NCI-H1417 (cell line): Measurements from ENCODE around the gene DENND1C.
A peak's percentile ranks its signal among the peaks of the same experiment; 100 is the strongest.
"Not testable (repeated sequence)": the region's sequence is repeated elsewhere in the genome, so short reads cannot be mapped to it uniquely, and the experiment has no call there.

Experiments
- DNase-seq, 3 experiments: peaks; one replicate each; lab custom pipeline; 2025; lab: John Stamatoyannopoulos, UW

DENND1C gene

DNA sequence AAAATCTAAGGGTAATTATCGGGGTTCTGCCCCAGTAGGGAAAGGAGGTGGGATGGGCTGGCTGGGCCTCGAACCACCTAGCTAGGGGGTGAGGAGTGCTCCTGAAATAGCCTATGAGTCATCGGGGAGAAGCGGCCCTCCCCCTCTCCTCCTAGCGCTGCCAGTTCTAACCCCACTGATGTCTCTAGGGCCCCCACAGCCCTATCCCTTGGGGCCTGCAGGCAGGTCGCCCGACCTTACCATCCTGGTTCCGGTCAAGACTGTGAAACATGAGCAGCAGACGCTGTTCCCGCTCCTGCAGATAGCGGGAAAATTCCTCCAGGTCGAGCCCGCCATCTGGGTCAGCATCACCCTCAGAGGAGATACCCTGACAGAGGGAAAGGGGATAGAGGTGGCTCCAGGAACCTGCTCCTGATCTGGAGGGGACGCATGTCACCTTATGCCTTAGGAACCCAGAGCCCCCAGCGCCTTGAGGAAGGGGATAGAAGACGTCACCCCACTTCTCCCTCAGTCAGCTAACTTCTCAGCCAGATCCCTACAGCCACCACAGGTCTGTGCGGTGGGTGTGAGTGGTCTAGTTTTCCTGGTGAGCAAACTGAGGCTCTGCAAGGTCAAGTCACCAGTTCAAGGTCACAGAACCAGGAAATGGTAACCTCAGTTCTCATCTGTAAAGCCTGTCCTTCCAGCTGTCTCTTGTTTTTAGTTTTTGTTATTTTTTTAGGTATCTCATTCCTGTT is 23.5 kb downstream of the DENND1C start:
- no peak for DNase-seq

DNA sequence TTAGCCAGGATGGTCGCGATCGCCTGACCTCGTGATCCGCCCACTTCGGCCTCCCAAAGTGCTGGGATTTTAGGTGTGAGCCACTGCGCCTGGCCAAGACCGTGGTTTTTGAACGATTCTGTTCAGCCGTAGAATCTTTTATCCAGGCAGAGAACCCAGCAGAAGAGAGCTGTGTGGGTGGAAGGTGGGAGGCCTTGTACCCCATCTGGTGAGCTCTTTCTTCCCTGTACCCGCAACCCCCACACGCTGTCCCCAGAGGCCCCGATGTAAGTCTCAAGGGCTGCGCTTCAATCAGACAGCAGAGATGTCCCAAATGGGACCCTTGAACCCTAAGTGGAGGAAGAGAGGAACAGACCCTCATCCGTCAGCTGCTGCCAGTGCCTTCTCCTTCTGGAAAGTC is 25.7 kb downstream of the DENND1C start:
- DNase-seq: no peak

DNA sequence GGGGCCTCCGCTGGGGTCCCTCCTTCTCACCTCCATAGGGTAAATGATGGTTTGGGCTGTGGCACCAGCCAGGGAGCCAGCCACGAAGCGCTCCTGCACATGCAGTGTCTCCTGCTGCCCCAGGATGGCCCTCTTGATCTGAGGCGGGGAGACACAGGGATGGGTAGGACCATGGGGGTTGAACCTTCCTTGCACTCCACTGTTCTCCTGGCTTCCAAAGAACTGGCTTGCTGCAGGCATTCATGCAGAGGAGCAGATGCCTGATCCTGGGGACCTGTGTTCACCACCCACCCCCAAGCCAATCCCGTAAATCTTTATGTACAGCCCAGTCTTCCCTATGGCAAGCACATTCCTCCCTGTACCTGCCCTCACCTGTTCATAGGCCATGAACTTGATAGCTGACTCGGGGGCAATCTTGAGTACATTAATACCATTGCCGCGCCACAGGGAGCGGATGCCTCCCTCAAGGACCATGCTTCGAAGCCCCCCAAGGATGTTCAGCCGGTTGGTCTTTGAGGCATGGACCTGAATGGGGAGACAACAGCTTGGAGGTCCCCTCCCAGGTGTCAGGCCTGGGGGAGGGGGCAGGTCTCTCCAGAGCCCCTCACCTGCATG is 27.5 kb downstream of the DENND1C start:
- no peak for DNase-seq

DNA sequence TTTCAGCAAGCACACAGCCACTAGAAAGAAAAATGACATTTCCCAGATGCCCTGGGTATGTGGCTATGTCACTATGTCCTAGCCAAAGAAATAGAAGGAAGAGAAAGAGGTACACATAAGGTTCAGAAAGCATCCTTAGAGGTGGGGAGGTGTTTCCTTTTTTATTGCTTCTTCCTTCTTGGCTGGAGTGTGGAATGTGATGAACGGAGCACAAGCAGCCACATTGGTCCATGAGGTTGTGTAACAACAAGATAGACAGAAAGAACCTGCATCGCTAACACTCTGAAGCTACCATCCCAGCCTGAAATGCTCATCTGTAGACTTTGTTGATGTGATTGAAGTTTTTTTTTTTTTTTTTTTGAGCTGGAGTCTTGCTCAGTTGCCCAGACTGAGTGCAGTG is 28.7 kb downstream of the DENND1C start:
- no peak for DNase-seq

DNA sequence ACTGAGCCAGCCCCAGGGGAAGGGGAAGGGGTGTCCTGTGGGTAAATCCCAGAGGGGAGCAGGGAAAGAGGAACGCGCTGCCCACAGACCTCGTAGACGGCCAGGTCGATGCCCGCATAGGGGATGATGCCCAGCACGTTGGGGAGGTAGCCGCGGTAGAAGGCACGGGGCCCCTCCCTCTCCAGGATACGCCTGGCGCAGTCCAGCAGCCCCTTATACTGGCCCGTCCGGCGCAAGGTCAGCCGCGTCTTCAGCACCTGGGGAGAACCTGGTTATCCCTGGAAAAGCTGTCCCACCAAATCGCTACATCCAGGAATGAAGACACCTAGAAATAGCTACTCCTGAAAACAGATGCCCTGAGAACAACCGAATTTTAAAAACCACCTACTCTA is 29.4 kb downstream of the DENND1C start:
- DNase-seq: no peak

DNA sequence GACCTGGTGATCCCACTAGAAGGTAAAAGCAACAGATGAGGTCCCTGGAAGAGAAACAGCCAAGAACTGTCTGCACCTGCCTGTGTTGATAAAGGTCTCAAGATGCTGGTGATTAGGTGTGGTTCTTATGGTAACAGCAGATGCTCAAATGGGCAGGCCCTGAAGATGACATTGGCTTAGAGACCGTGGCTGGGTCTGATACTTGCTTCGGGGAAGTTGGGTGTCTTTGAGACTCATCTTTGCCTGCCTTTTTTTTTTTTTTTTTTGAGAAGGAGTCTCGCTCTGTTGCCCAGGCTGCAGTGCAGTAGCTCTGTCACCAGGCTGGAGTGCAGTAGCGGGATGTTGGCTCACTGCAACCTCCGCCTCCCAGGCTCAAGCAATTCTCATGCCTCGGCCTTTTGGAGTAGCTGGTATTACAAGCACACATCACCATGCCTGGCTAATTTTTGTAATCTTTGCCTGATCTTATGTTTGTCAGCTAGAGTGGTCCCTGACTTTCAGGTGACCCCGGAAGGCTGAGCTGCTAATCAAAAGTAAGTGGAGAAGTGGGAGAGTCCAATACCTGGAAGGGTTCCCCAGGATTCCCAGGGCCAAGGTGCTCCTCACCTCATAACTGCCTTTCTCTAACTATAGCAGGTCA is 29.9 kb downstream of the DENND1C start:
- no peak for DNase-seq

DNA sequence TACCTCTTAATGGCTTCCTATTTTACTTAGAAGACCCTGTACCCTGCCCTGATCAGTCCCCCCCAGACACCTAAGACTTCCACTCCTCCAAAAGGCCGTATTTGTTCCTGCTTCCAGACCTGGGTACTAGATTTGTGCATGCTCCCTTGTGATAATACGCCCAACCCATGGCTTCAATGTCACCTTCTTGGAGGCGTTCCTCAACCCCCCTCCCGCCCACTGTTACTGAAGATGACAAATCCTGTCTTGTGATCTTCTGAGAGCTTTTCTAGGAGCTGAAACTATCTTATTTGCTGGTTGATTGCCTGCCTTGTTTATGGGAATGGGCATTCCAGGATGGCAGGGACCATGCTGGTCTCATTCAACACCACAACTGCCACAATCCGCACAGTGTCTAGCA is 31.4 kb downstream of the DENND1C start:
- no peak for DNase-seq

DNA sequence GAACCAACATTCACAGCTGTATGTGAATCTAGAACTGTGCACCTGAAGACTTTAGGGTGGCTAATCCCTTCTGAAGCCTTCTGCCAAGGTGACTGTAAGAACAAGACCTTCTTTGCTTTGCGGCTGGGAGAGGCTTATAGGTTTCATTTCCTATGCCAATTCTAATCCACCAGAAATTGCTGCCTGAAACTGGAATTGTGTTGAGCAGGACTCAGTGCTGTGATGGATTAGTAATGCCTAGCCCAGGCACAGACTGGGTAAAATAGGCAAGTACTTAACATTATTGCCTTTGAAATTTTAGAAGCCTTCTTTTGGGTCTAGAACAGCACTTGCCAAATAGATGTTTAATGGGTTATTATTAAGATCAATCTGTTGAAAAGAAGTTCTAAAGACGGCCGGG is 33.5 kb downstream of the DENND1C start:
- DNase-seq: no peak

DNA sequence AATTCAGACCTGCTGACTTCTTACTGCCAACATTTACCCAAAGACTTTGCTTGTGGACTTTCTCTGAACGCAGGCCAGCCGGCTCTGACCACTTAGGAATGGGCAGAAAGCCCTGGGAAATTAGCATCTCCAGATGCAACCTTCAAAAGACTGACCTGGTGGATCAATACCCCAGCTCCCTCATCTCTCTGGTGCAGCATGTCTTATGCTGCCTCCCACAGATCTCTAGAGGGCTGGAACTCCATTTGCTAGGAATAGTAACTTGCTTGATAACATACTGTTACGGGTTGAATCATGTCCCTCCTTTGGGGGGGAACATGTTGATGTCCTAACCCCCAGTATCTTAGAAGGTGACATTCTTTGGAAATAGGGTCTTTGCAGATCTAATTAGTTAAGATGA is 35.1 kb downstream of the DENND1C start:
- no peak for DNase-seq

DNA sequence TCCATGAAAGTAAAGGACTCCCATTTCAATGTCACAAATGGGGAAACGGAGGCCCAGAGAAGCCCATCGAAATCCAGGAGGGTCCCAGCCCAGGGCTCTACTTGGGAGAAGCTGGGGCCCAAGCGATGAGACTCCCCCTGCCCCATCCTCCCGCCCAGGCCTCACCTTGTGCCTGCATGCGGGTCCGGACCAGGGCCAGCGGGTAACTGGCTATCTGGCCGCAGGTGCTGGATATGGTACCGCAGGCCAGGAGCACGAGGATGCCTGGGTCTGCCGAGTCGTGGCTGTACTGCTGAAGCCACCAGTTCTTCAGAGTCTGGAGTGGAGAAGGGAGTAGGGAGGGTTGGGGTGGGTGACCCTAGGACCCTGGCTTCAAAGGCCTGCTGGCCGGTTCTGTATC is 37.6 kb downstream of the DENND1C start:
- DNase-seq: no peak

DNA sequence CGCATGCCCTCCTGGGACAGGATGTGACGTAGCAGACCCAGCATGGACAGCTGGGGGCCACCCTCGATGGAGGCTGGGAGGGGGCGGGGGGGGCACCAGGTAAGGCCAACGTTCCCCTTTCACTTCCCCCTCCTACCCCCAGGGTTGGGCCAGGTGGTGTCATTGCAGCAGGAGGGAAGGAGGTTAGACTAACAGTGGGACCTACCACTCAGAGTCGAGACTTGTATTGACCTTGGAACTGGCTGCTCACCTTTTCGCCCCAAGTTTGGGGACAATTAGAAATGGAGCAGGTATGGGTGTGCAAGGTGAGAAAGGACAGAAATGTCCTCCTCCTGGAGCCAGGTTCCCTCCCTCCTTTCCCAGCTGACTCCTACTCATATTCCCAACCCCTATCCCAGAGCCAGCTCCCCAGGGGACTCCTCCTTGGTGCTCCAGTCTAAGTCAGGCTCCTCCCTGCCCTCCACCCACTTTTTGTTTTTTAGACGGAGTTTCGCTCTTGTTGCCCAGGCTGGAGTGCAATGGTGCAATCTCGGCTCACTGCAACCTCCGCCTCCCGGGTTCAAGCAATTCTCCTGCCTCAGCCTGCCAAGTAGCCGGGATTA is 39.4 kb downstream of the DENND1C start:
- no peak for DNase-seq

DNA sequence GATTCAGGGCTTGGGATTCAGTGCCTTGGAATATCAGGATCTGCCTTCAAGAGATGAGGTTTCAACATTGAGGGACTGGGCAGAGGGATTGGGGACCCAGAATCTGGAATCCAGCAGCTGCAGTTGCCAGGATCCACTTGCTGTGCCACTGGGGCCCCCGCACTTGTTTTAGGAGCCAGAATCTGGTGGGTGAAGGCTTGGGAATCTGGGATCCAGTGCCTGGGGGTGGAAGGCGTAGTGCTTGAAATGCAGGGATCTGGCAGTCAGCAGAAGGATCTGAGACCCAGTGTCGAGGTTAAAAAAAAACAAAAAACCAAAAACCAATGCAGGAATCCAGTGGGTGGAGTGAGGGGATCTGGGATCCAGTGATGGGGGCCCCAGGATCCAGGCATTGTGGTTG is 40.7 kb downstream of the DENND1C start:
- no peak for DNase-seq

DNA sequence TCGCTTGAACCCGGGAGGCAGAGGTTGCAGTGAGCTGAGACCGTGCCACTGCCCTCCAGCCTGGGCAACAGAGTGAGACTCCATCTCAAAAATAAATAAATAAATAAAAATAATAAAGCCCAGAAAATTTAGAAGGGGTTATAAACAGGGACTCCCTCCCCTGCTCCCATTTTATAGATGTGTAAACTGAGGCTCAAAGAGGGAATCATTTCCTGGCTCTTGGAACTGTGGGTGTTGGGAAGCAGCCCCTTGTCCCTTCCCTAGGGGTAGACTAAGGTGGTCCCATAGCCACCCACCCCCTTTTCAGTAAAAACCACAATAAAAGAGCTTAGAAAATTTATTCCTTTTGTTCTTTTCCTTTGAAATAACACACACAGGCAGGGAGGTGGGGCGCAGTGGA is 41.8 kb downstream of the DENND1C start:
- no peak for DNase-seq

DNA sequence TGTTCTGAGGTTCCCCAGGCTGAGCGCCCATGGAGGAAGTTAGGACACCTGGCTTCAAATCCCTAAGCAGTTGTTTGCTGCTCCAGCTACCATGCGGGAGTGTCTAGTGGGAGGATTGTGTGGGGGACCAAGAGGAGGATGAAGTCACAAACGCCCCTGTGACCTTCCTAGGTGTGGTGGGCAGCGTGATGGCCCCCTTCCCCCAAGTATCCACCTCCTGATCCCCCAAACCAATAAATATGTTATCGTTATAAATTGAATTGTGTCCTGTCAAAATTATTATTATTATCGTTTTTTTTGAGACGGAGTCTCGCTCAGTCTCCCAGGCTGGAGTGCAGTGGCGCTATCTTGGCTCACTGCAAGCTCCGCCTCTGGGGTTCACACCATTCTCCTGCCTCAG is 47.9 kb downstream of the DENND1C start, which contains the start of gene SLC25A41:
Gene SLC25A41 (minus strand): TSS at position 101 of the 400 bp plus-strand sequence. CDS start 70 bp downstream, at position 31.
- DNase-seq: no peak

DNA sequence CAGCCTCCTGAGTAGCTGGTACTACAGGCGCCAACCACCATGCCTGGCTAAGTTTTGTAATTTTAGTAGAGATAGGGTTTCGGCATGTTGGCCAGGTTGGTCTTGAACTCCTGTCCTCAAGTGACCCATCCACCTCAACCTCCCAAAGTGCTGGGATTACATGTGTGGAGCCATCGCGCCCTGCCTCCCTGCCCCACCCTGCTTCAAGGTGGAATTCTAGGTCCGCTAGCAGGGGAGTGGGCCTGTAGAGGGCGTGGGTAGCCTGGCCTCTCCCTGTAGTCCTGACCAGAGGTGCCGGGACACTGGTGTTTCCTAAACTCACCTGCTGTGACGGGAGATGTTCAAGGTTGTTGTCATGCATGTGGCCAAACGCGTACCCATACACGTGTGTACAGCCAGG is 48.4 kb downstream of the DENND1C start:
- DNase-seq: no peak

DNA sequence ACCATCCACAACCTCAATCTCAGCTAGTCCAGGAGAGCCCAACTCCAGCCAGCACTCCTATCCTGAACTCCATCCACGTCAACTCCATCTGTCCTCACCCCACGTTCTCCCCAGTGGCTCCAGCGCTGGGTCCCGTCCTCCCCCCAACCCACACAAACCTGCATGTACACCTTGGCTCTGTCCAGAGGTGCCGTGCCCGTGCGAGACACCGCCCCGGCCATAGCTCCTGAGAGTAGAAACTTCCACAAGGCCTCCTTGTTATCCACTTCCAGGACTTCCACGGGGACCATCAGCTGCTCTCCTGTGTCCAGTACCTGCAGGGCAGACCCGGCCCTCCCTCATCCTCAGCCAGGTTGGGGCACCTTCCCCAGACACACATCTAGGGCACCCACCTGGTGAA is 49.7 kb downstream of the DENND1C start:
- no peak for DNase-seq

DNA sequence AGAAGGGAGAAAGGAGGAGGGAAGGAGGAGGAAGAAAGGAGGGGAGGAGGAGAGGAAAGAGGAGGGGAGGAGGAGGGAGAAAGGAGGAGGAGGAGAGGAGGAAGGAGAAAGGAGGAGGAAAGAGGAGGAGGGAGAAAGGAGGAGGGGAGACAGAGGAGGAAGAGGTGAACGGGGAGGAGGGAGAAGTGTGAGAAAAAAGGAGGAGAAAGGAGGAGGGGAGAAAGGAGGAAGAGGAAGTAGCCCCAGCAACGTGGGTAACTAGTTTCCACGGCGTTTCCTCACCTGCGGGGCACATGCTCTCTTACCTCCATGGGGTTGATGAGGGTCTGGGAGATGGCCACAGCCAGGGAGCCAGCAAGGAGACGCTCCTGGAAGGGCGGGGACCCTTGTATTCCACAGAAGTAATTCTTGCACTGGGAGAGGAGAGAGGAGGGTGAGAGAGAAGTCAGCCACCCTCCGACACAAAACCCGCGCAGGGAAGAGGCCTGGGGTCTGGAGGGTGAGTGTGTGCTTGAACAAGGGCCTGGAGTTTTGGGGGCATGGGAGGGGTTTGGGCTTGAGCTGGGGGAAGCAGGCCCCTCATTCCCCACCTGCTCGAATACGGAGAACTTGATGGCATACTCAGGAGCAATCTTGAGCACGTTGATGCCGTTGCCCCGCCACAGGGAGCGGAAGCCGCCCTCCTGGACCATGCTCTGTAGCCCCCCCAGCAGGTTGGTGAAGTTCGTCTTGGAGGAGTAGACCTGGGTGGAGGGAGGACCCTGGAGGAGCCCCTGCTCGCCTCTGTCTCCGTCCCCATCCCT is 52.0 kb downstream of the DENND1C start:
- DNase-seq: no peak

DNA sequence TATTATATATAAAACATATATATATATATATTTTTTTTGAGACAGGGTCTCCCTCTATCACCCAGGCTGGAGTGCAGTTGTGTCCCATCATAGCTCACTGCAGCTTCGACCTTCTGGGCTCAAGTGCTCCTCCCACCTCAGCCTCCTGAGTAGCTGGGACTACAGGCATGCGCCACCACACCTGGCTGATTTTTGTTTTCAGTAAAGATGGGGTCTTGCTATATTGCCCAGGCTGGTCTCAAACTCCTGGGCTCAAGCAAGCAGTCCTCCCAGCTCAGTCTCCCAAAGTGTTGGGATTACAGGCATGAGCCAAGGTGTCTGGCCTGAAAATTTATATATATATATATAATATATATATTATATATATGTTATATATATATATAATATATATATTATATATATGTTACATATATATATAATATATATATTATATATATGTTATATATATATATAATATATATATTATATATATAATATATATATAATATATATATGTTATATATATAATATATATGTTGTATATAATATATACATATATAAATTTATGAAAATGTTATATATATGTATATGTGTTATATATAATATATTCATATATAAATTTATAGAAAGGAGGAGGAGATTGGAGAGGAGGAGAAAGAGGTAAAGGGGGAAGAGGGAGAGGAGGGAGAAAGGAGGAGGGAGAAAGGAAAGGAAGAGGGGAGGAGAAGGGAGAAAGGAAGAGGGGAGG is 52.7 kb downstream of the DENND1C start:
- DNase-seq: not testable (repeated sequence)

DNA sequence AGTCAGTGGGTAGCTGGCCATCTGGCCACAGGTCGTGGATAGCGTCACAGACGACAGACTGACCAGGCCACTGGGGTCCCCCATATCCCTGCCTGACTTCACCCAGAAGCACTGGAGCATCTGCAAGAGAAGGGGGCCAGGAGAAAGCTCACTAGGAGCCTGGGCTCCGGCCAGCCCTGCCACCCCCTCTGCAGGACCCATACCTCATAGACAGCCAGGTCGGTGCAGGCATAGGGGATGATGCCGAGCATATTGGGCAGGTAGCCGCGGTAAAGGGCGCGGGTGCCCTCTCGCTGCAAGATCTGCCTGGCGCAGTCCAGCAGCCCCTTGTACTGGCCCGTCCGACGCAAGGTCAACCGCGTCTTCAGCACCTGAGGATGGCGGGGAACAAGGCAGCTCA is 54.5 kb downstream of the DENND1C start:
- no peak for DNase-seq

DNA sequence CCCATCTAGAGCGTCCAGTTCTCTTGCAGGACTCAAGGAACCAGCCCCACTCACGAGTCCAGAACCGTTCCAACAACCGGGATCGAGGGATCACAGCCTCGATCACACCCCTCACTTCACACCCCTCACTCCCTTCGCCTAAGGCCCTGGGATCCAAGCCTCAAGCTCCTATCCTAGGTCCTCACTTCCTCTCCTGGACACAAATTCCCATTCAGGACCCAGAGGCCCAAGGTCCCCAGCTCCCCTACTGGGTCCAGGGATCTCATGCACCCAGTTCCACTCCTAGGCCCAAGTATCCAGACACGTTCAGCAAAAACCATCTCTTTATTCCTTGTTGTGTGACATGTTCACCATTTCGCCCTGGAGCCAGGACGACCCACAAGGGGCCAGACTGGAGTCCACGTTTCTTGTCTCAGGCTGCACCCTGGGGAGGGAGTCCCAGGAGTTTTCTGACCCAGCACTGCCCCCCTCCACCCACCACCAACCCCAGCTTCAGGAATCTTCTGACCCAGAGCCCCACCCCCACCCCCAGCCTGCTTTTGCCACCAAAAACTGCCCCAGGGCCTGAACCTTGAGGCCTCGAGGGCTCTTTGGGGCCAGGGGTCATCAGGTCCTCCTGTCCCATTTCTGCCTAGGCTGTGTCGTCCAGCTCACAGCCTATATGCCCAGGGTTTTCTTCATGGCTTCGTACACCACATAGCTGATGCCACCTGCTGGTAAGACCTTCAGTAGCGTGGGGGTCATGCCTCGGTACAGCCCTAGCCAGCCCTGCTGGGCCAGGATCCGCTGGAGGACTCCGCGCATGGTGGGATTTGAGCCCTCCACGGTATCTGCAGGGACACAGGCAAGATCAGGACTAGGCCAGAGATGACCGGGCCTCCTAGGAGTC is 55.6 kb downstream of the DENND1C start:
- DNase-seq: peak in 2 of 3 experiments; percentile 47 to 51
